Activated CD4-positive, alpha-beta T cell treated with anti-CD3 and anti-CD28 coated beads, Interleukin-2, amount 50 U/mL, for 24 hours (primary cell): ENCODE results near the gene CC2D1A.

Experiments used
- DNase-seq, 2 donors: peaks; one replicate each; pipeline ENCODE4 v3.0.0-alpha.2; 2020; ENCODE audit warnings: low read depth in 1 of 2, low spot score in 1 of 2

Gene CC2D1A

GRCh38 chr19:13905634-13906520, at the start of gene CC2D1A, which contains the start of gene BRME1:
TSS of gene CC2D1A (plus strand) at chr19:13906201. CDS start at chr19:13906442, 241 bp downstream.
TSS of gene BRME1 (minus strand) at chr19:13906117. CDS start at chr19:13904892, 1,225 bp downstream.
- peak; percentile 90 to 93 for DNase-seq

DNA sequence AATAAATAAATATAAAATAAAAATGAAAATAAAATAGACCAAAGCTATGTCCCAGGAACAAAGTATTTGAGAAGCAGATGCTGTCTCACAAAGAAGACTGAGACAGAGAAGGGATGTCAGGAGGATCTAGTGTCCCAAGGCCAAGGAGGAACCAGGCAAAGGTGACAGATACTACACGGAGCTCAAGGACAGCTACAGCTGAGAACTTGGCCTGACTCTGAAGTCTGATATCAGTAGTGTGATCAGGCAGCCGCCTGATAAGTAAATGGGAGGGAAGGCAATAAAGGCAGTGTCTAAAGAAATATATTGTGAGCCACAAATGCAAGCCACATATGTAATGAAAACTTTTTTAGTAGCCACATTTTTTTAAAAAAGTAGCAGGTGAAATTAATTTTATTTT, 49.5 kb upstream of the CC2D1A start:
- no peak for DNase-seq

DNA sequence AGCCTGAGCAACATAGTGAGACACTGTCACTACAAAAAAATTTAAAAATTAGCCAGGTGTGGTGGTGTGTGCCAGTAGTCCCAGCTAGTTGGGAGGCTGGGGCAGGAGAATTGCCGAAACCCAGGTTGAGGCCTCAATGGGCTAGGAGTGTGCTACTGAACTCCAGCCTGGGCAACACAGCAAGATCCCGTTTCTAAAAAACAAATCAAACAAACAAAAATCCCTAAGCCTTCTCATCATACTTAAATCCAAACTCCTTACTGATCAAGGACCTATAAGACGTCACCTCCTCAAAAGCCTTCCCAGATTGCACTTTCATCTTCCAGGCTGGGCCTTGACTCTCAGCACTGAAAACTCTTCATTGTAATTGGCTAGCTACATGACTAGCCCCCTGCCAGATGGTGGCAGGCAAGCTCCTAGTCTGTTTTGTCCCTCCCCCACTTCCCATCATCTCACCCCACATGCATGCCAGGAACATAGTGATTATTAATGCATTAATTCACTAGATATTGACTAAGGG, 46.6 kb upstream of the CC2D1A start:
- DNase-seq: no peak

DNA sequence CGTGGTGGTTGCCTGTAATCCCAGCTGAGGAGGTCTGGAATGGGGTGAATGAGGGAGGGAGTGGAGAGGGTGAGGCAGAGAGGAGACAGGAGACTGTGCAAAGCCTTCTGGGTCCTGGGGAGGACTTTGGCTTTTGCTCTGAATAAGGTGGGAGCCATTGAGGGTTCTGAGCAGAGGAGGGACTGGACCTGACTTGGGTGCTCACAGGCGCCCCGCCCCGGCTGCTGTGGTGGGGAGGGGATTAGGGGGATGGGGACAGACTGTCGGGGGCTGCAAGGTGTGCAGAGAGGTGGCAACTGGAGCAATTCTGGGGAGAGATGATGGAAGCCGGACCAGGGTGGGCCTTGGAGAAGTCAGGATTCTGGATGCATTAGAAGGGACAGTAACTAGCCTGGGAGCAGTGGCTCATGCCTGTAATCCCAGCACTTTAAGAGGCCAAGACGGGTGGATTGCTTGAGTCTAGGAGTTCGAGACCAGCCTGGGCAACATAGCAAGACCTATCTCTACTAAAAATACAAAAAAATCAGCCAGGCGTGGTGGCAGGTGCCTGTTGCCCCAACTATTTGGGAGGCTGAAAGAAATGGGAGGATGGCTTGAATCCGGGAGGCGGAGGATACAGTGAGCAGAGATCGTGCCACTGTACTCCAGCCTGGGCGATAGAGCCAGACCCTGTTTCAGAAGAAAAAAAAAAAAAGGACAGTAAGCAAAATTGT, 45.2 kb upstream of the CC2D1A start:
- no peak for DNase-seq

GRCh38 chr19:13861392-13861713, 44.6 kb upstream of the CC2D1A start:
- DNase-seq: no peak

DNA sequence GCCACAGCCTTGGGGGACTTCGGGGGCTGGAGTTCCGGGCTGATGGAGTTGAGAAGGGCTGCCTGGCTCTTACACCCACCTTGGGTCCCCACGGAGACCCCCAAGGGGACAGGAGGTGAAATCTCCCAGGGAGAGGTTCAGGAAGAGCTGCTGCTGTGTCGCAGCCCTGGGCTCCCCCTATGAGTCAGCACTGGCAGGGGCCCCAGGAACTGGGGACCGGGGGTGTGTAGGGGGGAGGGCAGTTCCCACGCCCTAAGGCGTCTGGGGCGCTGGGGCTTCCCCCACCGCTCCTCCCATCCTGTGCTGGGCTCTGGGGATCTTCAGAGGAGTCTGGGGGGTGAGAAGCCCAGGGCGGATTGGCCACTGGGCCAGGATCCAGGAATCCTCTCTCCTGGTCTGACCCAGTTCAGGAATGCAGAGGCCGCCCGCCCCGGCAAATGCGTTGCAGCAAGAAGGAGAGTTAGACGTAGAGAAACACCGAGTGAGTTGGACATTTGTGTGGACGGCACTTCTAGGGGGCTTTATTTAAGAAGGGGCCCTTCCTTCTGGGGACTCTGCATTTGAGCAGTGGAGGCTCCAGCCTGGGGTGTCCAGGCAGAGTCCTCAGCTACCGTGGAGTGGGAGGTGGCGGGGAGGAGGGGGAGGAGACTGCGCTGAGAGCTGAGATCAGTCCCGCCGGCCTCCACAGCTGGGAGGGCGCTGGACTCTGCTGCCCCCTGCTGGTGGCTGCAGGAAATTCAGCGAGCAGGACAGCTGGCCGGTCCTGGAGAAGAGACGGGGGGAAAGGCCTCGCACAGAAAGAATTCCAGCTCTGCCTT, 44.1 kb upstream of the CC2D1A start:
- peak; percentile 82 to 86 for DNase-seq

DNA sequence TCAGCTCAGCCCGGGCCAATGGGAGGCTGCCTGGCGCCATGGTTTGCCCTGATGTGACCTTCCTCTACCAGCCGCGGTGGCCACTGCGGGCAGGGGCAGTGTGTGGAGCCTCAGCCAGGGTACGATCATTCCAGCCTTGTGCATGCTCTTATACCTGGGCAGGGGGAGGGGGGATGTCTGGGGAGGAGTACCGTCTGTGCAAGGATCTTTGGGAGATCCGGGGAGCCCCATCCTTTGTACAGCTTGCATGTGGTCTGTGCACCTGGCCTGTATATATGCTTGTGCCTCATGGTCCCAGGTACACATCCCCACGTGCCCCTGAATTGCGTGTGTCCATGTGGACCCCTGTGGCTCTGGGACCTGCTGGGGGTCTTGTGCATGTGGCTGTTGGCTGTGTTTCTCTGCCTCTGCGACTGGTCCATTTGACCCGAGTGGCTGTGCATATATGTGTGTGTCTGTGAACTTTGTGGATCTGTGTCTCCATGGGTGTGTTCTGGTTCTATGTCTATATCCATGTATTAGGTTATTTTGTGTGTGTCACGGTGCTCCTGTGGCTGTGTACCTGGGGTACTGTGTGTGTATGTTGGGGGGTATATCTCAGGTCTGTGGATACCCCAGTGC, 41.8 kb upstream of the CC2D1A start:
- DNase-seq: no peak

- DNase-seq: no peak
Observed at GRCh38 chr19:13864667-13865570, 41.1 kb upstream of the CC2D1A start.

GRCh38 chr19:13865571-13866462, 40.2 kb upstream of the CC2D1A start:
- no peak for DNase-seq

GRCh38 chr19:13866463-13867046, 39.4 kb upstream of the CC2D1A start:
- no peak for DNase-seq

DNA sequence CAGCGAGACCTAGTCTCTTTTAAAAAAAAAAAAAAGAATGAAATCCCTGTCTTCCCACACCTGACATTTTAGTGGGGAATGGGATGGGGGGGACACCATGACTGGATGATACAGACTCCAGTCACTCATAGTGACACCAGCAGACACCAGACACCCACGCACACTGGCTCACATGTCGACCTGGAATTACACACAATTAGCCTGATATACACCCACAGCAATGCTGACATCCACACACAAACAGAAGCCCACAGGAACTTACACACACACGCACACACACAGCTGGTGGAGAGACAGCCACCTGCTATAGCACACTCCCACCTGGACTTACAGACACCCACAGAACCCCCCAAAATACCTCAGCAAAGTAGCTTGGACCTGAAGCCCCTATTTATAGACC, 37.3 kb upstream of the CC2D1A start:
- no peak for DNase-seq

GRCh38 chr19:13869281-13869680, 36.7 kb upstream of the CC2D1A start:
- no peak for DNase-seq

- DNase-seq: no peak
Observed at GRCh38 chr19:13870873-13871272, 35.1 kb upstream of the CC2D1A start.

GRCh38 chr19:13872339-13872694, 33.7 kb upstream of the CC2D1A start:
- DNase-seq: no peak

DNA sequence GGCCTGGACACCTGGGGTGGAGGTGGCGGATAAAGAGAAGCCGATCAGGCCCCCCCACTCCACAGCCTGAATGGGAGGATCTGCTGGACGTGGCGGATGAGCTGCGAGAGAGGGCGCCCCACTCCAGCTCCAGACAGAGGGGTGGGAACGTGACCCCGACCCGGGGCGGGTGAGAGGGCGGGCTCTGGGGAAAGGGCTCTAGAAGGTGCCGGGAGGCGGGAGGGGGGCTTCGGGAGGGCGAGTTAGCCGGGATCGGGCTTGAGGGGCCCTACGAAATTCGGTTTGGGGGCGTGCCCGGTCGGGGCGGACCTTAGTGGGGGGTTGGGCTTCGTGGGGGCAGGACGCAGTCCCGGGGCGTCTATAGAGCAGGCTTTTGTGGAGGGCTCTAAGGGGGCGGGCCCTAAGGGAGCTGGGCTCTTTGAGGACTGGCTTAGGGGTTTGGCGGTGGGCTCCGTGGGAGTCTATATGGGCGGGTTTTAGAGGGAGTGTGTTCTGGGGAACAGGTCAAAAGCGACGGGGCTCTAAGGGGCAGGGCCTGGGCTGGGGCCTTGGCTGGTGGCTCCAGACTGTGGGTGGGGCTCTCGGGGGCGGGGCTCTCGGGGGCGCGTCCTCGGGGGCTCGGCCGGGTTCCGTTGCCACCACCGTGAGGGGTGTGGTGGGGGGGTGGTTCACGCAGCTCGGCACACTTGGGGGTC, 33.2 kb upstream of the CC2D1A start:
- no peak for DNase-seq

- no peak for DNase-seq
Observed at GRCh38 chr19:13873834-13874515, 32.0 kb upstream of the CC2D1A start.

GRCh38 chr19:13875824-13876223, 30.2 kb upstream of the CC2D1A start:
- DNase-seq: no peak
